Right renal cortex interstitium (tissue), 3 donors: ENCODE results near the gene PNPLA7. TPM values are rescaled to one million over a fixed set of nuclear protein-coding genes. Genes with fewer than 3 reads are reported as not detected.

Experiments
- DNase-seq, 3 donors: peaks; one replicate each; pipeline ENCODE4 v3.0.0-alpha.2; 2013; ENCODE audit warnings: low read depth in 3 of 3, low spot score in 2 of 3
- polyA plus RNA-seq, 3 donors: library from polyadenylated mRNA; unstranded; fragments of 120-200 nt; gene quantifications; one replicate each; pipeline ENCODE4 v1.2.1, GENCODE V29; 2013; ENCODE audit not compliant: insufficient read length in 3 of 3

PNPLA7 gene
- polyA plus RNA-seq, 3 donors = 0.88 to 2.3 (median 1.1) TPM

DNA sequence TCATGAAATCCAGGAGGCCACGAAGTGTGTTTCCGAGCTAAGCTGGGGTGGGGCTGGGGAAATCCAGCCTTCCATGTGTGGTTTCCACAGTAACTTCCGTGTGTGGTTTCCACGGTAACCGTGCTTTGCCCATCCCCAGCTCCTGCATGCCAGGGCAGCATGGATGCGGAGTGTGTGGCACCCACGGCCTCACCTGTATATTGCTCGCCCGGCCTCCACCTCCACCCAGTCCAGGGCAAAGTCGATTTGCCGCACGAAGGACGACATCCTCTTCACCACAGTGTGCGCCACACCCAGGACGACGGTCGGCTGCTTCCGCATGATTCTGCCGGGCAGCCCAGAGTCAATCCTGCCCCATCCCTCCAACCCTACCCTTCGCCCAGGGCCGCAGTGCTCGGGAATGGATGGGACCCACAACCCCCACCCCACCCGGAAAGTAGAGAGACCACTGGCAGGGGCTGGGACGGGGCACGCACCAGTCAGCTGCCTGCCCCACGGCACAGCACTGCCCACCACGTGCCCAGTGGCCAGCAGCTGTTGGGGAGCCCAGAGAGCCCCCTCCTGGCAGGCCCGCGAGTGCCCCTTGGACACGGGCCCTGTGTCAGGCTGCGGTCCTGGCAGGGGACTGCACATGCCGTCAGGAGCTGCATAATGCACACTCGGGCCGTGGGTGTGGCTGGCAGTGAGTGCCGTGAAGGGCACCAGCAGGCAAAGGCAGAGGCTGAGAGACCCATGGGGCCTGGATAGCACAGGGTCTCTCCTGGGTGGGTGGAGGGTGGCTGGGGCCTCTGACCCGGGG is 52.1 kb downstream of the PNPLA7 start:
- DNase-seq = no peak

DNA sequence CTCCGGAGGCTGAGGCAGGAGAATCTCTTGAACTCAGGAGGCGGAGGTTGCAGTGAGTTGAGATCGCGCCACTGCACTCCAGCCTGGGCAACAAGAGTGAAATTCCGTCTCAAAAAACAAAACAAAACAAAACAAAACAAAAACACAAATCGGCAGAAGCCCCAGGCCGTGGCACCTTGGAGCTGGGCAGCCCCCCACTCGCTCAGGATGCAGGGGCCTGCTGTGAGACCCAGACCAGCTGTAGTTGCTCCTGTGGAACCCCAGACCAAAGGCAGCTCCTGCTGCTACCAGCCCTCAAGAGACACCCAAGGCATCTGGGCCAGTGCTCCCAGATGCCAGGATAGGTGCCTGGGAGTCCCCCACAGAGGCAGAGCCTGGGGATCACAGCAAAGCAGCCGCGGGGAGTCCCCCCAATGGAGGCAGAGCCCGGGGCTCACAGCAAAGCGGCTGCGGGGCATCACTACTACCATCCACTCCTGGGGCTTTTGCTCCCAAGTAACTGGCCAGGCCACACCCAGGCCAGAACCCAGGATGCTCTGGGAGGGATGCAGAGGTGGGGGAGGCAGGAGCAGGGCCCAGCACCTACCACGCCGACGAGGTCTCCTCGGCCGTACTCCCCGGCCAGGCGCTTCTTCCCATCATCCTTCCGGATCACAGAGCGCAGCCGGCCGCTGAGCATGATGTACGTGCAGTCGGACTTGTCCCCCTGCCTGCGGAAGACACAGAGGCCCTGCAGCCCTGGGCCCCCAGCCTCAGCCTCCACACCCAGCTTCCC is 53.4 kb downstream of the PNPLA7 start:
- no peak for DNase-seq

DNA sequence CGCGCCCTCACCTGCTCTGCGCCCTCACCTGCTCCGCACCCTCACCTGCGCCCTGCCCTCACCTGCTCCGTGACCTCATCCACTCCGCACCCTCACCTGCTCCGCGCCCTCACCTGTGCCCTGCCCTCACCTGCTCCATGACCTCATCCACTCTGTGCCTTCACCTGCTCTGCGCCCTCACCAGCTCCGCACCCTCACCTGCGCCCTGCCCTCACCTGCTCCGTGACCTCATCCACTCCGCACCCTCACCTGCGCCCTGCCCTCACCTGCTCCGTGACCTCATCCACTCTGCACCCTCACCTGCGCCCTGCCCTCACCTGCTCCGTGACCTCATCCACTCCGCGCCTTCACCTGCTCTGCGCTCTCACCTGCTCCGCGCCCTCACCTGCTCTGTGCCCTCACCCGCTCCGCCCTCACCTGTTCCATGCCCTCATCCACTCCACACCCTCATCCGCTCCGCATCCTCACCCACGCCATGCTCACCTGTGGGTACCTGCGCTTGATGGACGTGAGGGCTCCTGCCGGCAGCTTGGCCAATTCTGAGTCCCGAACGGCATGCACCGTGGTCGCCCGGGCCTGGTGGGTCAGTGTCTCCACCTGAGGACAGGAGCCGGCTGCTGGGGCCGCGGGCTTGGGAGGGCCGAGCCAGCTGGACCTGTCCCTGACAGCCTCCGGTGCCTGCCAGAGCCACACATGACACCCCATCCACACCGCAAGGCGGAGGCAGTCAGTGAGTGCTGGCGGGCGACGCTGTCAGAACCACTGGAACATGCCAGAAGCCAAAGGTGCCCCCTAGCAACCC is 55.5 kb downstream of the PNPLA7 start:
- no peak for DNase-seq

DNA sequence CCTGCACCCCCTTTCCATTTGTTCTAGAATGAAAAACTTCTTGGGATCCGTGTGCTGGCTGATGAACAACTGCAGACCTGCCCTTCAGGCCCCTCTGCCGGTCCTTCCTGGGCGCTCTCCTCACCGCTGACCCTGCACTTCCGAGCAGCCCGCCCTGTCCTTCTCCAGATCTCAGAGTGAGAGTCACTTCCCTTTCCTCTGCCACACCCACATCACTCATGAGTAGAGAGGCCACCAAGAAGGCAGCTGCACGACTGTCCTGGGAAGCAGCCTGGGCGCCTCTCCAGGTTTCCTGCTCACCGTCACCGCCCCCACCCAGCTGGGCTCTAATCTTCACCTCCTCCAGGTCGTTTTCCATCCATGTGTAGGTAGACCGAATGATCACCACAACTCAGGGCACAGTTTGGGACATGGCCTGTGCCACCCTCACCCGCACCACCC is 56.1 kb downstream of the PNPLA7 start:
- DNase-seq = no peak

DNA sequence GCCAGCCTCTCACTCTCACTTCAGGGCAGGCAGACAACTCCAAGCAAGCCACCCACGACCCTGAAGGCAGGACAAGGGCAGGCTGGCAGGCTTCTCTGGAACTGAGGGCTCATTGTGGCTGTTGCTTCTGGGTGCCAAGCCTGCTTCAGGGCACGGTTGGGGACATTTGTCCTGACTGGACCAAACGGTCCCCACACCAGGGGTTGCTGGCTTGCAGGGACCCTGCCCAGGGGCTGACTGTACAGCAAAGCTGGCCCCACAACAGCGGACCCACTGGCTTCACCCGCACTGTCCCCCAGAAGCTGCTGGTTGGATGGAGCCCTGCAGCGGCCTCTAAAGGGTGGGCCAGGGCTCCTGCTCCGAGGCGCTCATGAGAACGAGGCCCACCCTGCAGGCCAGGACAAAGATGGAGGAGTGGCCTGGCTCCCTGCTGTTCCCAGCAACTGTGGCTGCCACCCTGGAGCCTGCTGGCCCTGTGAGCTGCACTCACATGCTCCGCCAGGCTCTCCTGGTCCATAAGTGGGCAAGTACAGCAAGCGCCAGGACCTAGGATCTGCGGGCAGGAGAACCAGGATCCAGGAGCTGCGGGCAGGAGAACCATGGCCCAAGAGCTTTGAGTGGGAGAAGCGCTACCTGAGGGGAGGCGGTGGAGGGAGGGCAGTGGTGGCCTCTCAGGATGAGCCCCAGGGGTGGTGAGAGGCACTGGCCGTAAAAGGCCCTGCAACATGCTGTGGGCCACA is 56.7 kb downstream of the PNPLA7 start:
- DNase-seq = no peak

DNA sequence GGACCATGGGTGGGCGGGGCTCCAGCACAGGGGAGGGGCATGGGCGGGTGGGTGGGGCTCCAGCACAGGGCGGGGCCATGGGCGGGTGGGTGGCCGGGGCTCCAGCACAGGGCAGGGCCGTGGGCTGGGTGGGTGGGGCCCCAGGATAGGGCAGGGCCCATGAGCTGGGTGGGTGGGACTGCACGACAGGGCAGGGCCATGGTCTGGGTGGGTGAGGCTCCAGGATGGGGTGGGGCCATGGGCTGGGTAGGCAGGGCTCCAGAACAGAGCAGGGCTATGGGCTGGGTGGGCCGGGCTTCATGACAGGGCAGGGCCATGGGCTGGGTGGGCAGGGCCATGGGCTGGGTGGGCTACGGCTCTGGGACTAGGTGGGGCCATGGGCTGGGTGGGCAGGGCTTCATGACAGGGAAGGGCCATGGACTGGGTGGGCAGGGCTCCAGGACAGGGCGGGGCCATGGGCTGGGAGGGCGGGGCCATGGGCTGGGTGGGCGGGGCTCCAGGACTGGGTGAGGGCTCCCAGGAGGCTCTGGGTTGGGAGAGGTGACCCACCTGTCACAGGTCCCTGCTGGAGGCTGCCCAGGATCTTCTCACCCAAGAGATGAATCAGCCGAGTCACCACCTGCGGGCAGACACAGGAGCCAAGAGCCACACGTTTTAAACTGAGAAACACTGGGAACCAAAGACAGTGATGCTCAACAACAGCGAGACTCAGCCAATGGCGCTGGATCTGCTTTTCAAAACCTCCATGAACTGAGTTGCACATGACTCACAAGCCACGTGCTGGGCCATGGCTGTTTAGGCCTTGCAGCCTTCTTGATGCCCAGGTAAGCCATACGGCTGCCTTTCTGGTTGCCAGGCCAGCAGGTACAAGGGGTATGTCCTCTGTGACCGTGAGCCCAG is 57.5 kb downstream of the PNPLA7 start:
- DNase-seq = no peak

DNA sequence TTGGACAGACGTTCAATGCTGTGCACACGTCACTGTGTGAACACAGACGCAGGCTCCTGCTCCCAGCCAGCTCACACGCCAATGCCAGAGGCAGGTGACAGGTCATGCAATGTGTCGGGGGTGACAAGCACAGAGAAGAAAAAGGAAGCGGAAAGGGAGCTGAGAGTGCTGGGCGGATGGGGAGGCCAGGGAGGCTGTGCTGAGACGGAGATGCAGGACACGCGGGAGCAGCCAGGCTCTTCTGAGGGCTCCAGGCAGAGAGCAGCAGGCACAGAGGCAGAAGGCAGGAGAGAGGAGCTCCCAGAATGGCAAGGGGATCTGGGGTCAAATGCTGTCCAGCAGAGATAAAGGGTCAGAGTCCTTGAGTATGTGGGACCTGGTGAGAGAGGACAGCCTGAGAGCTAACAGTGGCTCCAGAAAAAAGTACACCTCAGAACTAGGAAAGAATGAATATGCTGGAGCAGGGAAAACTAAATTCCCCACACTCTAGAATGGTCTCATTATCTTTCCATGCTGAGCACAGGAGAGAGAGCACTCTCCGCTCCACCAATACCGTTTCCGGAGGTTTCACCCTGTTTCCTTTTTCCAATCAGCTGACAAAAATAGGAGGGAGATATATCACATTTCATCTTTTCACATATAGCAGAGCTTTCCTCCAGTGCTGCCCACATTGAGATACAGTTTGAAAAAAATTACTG is 58.3 kb downstream of the PNPLA7 start:
- DNase-seq = no peak

DNA sequence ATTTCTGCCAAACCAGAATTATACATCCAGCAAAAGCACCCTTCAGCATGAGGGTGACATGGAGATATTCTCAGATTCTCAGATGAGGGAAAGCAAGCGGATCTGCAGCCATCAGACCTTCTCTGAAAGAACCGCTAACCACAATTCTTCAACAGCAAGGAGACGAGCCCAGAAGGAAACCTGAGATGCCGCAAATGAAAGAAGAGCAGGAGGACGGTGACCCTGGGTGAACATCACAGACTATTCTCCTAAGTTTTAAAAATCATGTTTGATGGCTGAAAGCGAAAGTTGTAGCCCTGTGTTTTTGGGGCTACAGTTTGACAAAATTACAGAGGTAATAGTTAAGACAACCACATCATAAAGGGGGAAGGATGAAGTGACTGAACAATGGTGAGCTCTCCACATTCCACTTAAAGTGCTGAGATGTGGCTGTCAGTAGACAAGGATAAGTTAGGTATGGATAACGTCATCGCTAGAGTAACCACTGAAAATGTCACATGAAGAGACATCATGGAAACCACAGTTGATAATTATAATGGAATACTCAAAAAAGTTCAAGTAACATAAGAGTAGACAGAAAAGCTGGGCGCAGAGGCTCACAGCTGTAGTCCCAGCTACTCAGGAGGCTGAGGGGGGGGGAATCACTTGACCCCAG is 59.5 kb downstream of the PNPLA7 start:
- DNase-seq = no peak

DNA sequence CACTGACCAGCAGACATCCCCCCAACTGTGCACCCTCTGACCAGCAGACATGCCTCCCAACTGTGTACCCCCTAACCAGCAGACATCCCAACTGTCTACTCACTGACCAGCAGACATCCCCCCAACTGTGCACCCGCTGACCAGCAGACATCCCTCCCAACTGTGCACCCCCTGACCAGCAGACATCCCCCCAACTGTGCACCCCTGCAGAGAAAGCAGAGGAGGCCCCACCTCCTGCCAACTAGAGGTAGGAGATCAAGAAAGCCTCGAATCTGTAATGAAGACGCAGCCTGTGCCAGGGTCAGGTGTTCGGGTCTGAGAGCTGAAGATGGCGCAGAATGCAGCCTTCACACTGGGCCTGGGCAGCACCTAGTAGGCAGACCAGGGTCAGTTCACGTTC is 61.3 kb downstream of the PNPLA7 start:
- DNase-seq = no peak

DNA sequence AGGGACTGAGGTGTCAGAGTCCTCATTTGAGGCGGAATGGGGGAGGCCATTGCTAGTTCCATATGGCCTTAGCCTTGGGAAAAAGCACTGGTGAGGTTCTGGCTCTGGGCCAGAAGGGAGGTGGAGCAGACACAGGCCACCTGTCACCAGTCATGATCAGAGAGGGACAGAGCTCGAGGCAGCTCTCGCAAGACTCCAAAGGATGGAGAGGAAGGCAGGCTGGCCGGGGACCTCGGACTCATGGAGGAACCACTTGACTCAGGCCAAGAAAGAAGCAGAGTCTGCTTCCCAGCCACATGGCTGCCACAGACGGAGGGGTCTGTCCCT is 61.9 kb downstream of the PNPLA7 start:
- no peak for DNase-seq

DNA sequence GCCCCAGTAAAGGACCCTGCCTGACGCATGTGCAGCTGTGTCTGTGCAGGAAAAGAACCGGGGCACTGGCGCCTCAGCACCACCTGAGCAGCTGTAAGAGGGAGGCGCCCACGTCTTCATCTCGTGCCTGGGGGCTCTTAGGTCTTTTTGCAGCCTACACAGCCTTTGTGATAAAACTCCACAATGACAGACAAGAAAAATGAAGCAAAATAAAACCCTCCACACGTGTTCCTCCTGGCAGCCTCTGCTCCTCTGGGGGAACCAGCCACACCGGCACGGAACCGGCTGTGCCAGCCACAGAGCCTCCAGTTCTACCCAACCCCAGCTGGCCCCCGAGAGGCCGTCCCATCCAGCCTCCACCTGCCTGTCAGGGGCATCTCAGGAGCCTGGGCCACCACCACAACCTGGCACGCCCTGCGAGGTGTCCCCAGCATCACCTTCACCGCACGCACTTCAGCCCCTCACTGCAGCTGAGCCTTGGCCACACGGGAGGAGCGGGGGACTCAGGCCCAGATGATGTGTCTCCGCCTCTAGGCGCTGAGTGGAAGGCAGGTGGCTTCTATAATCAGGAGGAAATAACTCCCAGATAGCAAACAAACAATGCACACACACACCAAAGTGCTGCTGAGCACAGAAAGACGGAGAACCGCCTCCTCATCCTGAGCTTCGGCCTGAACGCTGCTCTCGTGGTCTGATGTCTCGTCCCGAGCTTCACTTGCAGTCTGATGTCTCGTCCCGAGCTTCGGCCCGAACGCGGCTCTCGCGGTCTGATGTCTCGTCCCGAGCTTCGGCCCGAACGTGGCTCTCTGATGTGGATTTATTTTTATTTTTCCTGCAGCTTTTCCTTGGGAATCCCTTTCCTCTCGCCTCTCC is 62.5 kb downstream of the PNPLA7 start:
- no peak for DNase-seq

DNA sequence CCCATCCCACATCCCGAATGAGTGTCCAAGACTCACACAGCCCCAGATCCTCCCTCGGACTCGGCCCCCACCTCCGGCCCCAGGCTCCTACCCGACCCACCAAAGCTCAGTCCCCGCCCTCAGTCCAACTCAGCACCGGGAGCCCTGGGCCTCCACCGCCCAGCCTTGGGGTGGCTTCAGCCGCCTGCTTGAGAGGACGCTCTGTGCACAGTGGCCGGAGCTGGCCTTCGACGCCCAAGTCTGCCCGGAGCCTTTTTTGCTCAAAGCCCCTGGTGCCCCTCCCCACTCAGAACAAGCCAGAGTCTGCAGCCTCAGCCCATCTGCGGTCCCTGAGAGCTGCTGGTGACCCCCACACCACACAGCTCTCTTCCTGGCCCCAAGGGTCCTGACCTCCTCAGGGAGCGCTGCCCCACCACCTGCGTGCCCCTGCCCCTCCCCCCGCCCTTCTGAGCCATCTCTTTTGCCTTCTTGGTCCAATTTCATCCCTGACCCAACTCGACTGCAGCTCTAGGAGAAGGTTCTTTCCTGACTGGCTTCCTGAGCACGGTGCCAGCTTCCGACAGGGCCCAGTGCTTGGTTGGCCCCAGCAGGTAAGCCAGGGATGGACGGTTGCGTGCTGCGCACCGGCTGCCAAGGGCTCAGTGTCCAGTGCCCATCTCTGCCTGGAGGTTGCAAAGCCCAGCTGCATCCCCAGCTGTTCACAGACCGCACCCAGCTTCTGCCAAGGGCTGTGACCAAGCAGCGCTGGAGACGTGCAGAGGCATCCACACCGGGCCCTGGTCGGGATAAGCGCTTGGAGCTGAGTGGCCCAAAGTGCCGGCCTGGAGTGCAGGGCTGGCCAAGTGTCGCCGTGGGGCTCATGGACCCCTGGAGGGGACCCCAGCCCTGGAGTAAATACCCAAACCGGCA is 63.4 kb downstream of the PNPLA7 start:
- no peak for DNase-seq

DNA sequence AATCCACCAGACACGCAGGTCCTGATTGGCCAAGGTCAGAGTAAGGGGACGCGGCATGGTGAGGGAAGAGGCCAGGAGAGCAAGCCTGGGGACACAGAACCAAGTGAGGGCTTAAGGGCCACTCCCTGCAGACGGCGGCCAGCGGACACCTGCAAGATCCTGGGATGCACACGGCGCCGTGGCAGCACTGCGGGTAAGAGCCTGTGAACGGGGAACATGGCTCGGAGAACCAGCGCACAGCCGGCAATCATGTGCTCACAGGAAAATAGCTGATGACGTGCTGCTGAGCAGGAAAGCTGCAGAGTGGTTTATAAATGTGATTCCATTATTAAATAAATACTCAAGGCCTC is 64.1 kb downstream of the PNPLA7 start:
- DNase-seq = no peak

DNA sequence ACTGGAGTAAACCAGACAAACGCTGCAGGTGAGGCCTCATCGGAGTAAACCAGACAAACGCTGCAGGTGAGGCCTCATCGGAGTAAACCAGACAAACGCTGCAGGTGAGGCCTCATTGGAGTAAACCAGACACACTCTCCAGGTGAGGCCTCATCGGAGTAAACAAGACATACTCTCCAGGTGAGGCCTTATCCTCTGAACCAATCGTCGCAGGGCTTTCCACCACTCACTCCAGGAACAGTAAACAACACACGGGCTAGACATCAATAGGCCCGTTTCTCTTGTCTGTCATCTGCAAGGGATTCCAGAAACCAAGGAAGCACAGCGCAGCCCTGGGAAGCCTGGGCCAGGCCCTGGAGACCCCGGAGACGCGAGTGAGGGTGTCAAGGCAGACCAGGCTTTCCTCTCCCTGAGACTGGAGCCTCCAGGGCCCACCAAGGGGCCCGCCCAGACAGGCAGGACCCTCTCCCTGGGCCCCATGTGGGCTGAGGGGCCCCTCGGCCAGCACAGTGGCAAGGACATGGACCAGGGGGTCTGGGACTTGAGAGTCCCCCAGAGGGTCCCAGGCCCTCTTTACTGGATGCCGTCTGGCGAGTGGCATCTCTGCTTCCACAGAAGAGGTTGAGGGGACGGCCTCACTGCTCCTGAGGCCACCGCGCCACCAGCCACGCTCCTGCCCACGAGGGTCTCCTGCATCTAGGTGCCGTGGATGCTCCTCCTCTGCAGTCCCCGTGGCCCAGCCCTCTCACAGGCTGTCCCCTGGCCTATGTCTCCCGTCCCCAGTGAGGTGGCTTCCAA is 64.7 kb downstream of the PNPLA7 start:
- DNase-seq = no peak

DNA sequence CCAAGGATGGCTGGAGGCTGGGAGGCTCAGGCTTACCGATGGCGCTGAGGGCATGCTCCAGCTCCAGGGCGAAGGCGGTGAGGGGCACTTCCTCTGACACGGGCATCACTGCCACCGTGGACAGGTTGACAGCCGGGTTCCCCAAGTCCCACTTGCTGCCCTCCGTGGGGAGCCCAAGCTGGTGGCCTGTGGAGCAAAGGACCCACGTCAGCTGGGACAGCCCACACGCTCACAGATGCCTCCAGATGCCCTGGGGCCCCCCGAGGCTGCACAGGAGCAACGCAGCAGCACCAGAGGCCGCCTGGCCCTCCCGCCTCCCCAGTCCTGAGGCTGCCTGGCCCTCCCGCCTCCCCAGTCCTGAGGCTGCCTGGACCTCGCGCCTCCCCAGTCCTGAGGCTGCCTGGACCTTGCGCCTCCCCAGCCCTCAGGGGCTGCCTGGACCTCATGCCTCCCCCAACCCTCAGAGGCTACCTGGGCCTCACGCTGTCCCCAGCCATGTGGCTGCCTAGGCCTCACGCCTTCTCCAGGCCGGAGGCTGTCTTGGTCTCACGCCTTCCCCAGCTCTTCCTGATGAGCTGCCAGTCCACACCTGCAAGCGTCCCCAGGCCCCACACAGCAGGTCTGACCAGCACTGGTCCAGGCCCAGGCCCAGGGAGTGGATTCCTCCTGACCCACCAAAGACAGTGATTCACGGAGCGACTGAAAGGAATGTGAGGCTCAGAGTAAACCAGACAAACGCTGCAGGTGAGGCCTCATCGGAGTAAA is 65.5 kb downstream of the PNPLA7 start:
- DNase-seq = no peak
